Right lobe of liver (tissue), 4 donors: ENCODE data around the gene FGFR2.

Experiments
- POLR2A ChIP-seq: fragments of 450-650 bp; IDR thresholded peaks from one replicate; pipeline ENCODE4 v1.6.1; 2017; ENCODE audit warnings: antibody characterized with exemption, mild to moderate bottlenecking
- TF ChIP-seq, protein P1 (sequence below), 4 donors: fragments of 200-600 bp in 3 of 4; fragments of 450-650 bp in 1 of 4; IDR thresholded peaks; one replicate each; pipeline versions ENCODE4 v1.5.1 to v1.8.0; 2016 to 2022; ENCODE audit warnings: antibody characterized with exemption in 4 of 4, mild to moderate bottlenecking in 2 of 4
- donor health status: DM: no; HTN: no; CAD: no.
- donor health status: DM: no; HTN: no; CAD: no.
- donor health status: DM: no; HTN: yes; CAD: no.

DNA sequence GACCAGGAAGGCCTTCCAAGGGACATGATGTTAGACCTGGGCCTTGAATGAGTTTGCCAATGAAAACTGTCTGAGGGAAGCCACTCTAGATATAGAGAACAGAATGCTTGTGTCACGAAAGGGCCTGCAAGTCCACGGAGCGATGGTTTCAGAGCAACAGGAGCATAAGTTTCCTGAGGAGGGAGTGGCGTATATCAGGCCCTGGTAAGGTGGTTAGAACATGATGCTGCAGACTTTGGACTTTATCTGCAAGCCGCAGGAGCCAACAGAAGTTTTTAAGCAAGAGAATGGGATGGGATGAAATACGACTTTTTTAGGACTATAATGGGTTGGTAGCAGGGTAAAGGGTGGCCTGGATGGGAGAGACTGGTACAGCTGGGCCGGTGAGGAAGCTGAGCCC is 136.0 kb downstream of the FGFR2 start:
- TF ChIP-seq, protein P1, sequence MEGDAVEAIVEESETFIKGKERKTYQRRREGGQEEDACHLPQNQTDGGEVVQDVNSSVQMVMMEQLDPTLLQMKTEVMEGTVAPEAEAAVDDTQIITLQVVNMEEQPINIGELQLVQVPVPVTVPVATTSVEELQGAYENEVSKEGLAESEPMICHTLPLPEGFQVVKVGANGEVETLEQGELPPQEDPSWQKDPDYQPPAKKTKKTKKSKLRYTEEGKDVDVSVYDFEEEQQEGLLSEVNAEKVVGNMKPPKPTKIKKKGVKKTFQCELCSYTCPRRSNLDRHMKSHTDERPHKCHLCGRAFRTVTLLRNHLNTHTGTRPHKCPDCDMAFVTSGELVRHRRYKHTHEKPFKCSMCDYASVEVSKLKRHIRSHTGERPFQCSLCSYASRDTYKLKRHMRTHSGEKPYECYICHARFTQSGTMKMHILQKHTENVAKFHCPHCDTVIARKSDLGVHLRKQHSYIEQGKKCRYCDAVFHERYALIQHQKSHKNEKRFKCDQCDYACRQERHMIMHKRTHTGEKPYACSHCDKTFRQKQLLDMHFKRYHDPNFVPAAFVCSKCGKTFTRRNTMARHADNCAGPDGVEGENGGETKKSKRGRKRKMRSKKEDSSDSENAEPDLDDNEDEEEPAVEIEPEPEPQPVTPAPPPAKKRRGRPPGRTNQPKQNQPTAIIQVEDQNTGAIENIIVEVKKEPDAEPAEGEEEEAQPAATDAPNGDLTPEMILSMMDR (IDR thresholded peaks at IDR 0.05): no peak
- no peak for TF ChIP-seq POLR2A
